ENCODE data around the gene C6orf118.

C6orf118 gene

DNA sequence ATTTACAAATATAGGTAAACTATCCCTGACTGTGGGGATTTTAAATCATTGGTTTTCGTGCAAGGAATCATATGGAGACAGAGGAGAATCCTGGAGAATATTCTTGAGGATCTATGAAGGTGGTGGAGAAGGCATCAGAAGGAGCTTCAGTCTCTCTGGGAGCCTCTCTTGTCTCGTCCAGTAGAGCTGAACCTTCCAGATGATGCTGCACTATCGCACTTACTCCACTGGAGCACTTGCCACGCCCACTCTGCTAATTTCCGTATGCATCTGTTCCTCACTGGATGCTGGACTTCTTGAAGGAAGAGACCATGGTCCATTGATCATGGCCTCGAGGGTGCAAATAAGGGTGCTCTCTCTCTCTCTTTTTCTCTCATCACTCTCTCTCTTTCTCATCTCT, 36.8 kb downstream of the C6orf118 start:
- no peaks in the 10 kb centered on the region for H3K4me1 Mint-ChIP-seq (ENCODE audit: low read depth)
- H3K4me3 Mint-ChIP-seq, result no peak overlapping the region
- peaks cover 44% of the 10 kb centered on the region for H3K9me3 Mint-ChIP-seq
- no peaks in the 10 kb centered on the region for H3K27me3 Mint-ChIP-seq
- H3K36me3 Mint-ChIP-seq (ENCODE audit: low read depth), result no peaks in the 10 kb centered on the region
- intact Hi-C loops (cut with micrococcal nuclease), result no loop called here
- H3K27ac Mint-ChIP-seq, result no peak overlapping the region

DNA sequence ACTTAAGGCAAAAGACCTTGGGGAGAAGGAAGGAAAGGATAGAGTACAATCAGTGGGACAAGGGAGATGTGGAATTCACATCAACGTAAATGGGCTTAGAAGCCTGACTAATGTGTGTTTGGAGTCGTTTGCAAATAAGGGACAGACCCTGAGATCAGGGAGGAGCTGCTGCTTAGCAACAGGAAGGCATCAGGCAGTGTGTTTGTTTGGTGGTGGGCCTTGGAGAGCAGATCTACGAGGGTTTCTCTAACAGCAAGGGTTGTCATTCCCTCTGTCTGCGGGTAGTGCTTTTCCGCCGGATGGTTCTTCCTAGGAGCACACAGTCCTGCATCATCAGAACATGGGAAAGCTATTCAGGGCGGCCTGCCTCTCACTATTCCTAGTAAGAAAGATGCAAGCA, 40.4 kb downstream of the C6orf118 start:
- H3K27me3 Mint-ChIP-seq, result no peaks in the 10 kb centered on the region
- intact Hi-C loops (cut with micrococcal nuclease), result no loop called here
- H3K36me3 Mint-ChIP-seq (ENCODE audit: low read depth), result no peaks in the 10 kb centered on the region
- no peak overlapping the region for H3K27ac Mint-ChIP-seq
- peaks cover 42% of the 10 kb centered on the region for H3K9me3 Mint-ChIP-seq
- no peak overlapping the region for H3K4me3 Mint-ChIP-seq
- H3K4me1 Mint-ChIP-seq (ENCODE audit: low read depth), result no peaks in the 10 kb centered on the region

DNA sequence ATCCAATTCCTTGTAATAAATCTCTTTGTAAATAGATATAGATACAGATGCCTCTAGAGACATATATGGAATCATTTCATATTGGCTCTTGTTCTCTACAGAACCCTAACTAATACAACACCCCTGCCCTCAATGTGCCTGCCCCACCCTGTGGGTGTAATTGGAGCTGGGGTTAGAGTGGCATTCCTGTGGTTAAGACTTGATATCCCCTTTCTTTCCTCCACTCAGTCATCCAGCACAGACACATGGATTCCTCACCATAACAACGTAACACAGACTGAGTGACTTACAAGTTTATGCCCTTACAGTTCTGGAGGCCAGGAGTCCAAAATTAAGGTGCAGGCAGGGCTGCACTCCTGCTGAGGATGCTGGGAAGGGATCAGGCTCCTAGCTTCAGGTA, 42.8 kb downstream of the C6orf118 start:
- intact Hi-C loops (cut with micrococcal nuclease), result no loop called here
- no peak overlapping the region for H3K27ac Mint-ChIP-seq

DNA sequence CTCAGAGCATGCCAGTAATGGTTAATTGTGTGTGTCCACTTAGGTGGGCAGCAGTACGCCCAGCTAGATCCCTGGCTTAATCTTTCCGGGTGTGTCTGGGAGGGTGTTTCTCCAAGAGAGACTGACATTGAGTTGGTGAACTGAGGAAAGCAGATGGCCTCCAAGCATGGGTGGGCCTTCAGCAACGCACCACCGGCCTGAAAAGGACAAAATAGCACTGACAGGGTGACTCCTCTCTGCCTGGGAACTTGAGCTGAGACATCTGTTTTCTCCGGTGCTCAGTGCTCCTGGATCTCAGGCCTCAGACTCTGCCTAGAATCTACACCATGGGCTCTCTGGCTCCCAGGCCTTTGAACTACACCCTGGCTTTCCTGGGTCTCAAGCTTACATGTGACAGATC, 43.2 kb downstream of the C6orf118 start:
- no peaks in the 10 kb centered on the region for H3K27me3 Mint-ChIP-seq
- H3K4me1 Mint-ChIP-seq (ENCODE audit: low read depth), result no peaks in the 10 kb centered on the region
- intact Hi-C loops (cut with micrococcal nuclease), result no loop called here
- no peak overlapping the region for H3K27ac Mint-ChIP-seq
- H3K9me3 Mint-ChIP-seq, result peaks cover 47% of the 10 kb centered on the region
- no peak overlapping the region for H3K4me3 Mint-ChIP-seq
- no peaks in the 10 kb centered on the region for H3K36me3 Mint-ChIP-seq (ENCODE audit: low read depth)

More for the DNA sequence above, 42.8 kb downstream of the C6orf118 start:
- Mint-ChIP-seq H3K9me3 (peaks cover 43% of the 10 kb centered on the region), H3K36me3 (ENCODE audit: low read depth) (no peaks in the 10 kb centered on the region), H3K27me3 (no peaks in the 10 kb centered on the region), H3K4me3 (no peak overlapping the region), H3K4me1 (ENCODE audit: low read depth) (no peaks in the 10 kb centered on the region)

DNA sequence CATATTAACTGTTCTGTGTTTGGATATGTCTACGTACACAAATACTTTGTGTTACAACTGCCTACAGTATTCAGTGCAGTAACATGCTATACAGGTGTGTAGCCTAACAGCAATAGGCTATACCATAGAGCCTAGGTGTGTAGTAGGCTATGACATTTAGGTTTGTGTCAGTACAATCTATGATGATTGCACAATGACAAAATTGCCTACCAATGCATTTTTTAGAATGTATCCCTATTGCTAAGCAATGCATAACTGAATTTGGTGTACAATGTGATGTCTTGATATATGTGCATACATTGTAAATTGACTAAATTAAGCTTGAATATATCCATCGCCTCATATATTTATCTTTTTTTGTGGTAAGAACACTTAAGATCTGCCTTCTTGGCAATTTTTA, 48.9 kb downstream of the C6orf118 start:
- Mint-ChIP-seq H3K27me3 (no peaks in the 10 kb centered on the region), H3K27ac (no peak overlapping the region), H3K4me3 (no peak overlapping the region), H3K9me3 (peaks cover 67% of the 10 kb centered on the region), H3K4me1 (ENCODE audit: low read depth) (no peaks in the 10 kb centered on the region), H3K36me3 (ENCODE audit: low read depth) (no peaks in the 10 kb centered on the region)
- intact Hi-C loops (cut with micrococcal nuclease), result no loop called here

DNA sequence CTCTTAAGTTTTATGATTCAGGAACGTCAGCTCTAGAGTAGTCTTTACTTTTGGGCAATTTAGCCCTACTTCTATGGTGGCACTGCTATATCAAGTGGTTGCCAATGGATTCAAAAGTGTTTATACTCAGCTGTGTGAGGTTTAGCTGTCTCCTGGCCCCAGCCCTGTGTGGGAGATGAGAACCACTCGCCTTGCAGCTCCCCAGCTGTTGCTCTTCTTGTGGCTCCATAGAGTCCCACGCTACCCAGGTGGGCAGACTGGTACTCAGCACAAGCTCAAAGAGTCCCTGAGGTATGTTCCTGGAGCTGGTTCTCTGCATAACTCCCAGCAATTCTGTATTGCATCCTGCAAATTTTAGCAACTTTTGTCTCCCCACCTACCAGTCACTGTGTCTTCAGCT, 59.6 kb downstream of the C6orf118 start:
- Mint-ChIP-seq H3K36me3 (ENCODE audit: low read depth) (no peaks in the 10 kb centered on the region), H3K4me1 (ENCODE audit: low read depth) (no peaks in the 10 kb centered on the region)
- intact Hi-C loops (cut with micrococcal nuclease), result no loop called here

DNA sequence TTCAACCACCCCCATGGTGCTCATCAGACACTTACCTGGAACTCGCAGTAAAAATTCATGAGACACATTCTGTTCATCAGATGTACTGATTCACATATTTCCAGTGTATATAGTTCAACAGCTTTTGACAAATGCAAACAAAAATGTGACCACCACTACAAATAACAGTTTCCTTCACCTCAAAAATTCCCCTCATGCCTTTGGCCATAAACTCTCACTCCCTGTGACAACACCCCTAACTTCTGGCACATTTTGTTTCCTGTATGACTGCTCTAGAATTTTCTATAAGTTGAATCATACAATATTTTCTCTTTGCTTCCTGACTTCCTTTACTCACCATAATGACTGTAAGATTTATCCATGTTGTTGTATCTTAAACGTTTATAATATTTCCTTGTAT, 63.7 kb downstream of the C6orf118 start:
- intact Hi-C loops (cut with micrococcal nuclease), result no loop called here
- Mint-ChIP-seq H3K9me3 (peaks cover 13% of the 10 kb centered on the region), H3K4me1 (ENCODE audit: low read depth) (no peaks in the 10 kb centered on the region), H3K4me3 (no peak overlapping the region), H3K27me3 (no peaks in the 10 kb centered on the region), H3K36me3 (ENCODE audit: low read depth) (no peaks in the 10 kb centered on the region), H3K27ac (no peak overlapping the region)

More for the DNA sequence above, 59.6 kb downstream of the C6orf118 start:
- no peak overlapping the region for H3K27ac Mint-ChIP-seq
- no peaks in the 10 kb centered on the region for H3K27me3 Mint-ChIP-seq
- peaks cover 23% of the 10 kb centered on the region for H3K9me3 Mint-ChIP-seq
- no peak overlapping the region for H3K4me3 Mint-ChIP-seq

DNA sequence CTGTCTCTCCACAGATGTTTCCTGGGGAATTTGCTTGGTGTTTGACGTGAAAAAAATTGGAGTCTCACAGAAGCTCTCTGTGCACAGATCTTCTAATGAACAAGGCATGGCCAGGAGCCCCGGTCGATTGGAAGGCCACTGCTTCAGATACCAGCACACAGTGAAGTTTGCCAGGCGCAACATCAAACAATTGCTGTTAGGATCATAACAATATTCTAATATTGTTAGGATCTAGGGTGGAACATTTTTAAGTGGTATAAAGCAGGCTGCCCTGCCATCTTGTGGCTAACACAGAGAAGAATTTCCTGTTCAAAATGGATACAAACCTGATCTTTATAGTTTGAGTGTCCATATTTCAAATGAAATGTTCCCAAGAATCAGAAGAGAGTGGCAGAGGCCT, 64.1 kb downstream of the C6orf118 start:
- no peak overlapping the region for H3K4me3 Mint-ChIP-seq
- no peaks in the 10 kb centered on the region for H3K36me3 Mint-ChIP-seq (ENCODE audit: low read depth)
- H3K4me1 Mint-ChIP-seq (ENCODE audit: low read depth), result no peaks in the 10 kb centered on the region
- H3K27me3 Mint-ChIP-seq, result no peaks in the 10 kb centered on the region
- H3K9me3 Mint-ChIP-seq, result peaks cover 13% of the 10 kb centered on the region
- H3K27ac Mint-ChIP-seq, result no peak overlapping the region
- intact Hi-C loops (cut with micrococcal nuclease), result no loop called here

DNA sequence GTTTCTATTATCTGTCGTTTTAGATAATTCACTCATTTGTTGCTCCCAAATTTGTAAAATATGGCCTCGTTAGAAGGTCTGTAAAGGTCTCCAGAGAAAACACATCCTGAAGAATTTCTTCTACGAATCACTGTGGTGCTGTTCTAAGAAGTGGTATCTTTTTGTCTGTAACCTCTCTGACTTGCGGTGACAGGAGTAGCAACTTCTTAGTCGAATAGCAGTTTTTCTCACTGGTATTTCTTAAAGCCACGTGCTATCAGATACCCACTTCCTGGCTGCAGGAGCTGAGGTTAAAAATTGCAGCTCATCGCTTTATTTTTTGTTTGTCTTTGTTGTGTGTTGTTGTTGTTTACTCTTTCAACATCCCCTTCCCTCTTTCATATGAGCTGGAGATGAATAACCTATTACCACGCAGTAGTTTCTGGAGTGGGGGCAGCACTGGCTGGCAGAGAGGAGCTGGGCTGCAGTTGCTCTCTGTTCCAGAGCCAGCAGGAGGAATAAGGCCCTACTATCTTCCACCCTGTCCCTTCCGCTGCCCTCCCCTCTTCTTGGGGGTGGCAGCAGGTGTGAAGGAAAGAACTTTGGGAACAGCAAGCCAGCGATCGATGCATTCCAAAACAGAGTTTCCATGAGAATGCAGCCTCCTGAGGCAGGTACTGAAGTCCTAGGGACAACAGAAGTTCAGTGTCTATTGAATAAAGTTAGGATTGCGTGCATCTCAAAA, 64.7 kb downstream of the C6orf118 start:
- Mint-ChIP-seq H3K4me1 (ENCODE audit: low read depth) (no peaks in the 10 kb centered on the region), H3K4me3 (no peak overlapping the region), H3K9me3 (peaks cover 9% of the 10 kb centered on the region), H3K36me3 (ENCODE audit: low read depth) (no peaks in the 10 kb centered on the region), H3K27me3 (no peaks in the 10 kb centered on the region), H3K27ac (no peak overlapping the region)
- intact Hi-C loops (cut with micrococcal nuclease), result no loop called here

DNA sequence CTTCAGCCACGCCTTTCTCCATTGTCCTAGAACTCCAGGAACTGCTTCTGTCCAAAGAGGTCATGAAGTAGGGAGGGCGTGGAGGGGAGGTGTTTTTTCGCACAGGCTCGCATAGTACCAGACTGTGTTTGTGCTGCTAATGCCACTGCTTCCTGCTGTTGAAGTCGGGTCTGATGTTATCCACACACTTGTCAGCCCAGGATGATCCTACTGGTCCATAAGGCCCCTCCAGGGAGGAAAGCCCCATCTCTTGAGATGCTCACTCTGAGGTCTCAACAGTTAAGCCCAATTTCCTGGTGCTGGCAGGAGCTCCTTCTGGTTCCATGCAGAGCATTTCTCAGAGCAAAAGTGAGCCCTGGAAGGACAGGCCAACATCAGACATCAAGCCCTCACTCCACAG, 65.6 kb downstream of the C6orf118 start:
- H3K27ac Mint-ChIP-seq, result no peak overlapping the region
- peaks cover under 1% of the 10 kb centered on the region for H3K9me3 Mint-ChIP-seq
- no peak overlapping the region for H3K4me3 Mint-ChIP-seq
- intact Hi-C loops (cut with micrococcal nuclease), result no loop called here
- no peaks in the 10 kb centered on the region for H3K36me3 Mint-ChIP-seq (ENCODE audit: low read depth)
- H3K27me3 Mint-ChIP-seq, result no peaks in the 10 kb centered on the region
- H3K4me1 Mint-ChIP-seq (ENCODE audit: low read depth), result no peaks in the 10 kb centered on the region

DNA sequence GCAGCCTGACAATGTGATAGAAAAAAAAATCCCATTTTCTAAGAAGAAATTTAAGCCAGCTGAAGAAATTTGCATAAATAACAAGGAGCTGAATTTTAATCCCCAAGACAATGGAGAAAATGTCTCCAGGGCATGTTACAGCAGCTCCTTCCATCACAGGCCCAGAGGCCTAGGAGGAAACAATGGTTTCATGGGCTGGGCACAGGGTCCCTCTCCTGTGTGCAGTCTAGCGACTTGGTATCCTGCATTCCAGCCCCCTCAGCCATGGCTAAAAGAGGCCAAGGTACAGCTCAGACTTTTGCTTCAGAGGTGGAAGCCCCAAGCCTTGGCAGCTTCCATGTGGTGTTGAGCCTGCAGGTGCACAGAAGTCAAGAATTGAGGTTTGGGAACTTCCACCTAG, 73.1 kb downstream of the C6orf118 start:
- Mint-ChIP-seq H3K27ac (no peak overlapping the region), H3K4me3 (no peak overlapping the region), H3K36me3 (ENCODE audit: low read depth) (no peaks in the 10 kb centered on the region), H3K27me3 (no peaks in the 10 kb centered on the region), H3K9me3 (peaks cover 42% of the 10 kb centered on the region), H3K4me1 (ENCODE audit: low read depth) (no peaks in the 10 kb centered on the region)
- intact Hi-C loops (cut with micrococcal nuclease), result no loop called here

DNA sequence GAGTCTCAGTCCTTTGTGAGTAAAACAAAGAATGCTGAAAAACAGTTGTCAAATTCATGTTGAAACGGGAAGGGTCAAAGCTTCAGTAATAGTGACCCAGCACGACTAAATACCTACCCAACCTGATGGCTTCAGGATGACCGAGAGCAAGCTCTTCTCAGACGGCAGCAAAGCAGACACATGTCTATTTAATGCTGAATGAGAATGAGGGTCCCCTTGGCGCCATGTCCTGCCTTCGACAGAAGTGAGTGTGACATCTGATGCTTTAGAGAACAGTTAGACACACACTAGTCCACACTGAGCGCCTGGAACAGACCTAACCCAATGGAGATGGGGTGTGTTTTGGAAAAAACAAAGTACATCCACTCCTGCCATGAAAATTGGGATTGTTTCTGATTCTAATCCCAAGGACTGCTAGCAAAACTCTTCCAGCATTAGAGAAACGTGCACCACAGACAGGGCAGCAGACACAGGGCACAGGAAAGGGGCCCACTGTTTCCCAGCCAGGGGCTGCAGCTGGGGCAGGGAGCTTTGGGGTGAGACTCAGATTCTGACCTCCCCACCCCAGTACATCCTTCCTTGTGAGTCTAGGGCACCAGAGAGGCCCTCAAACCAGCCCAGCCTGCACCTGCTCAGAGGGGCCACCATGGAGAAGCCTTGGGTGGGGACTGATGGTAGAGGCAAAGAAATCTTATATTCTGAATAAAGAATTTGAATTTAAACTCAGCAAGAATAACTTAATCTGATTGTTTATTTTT, 76.5 kb downstream of the C6orf118 start:
- intact Hi-C loops (cut with micrococcal nuclease), result no loop called here
- Mint-ChIP-seq H3K9me3 (peaks cover 40% of the 10 kb centered on the region), H3K4me1 (ENCODE audit: low read depth) (no peaks in the 10 kb centered on the region), H3K27me3 (no peaks in the 10 kb centered on the region), H3K27ac (no peak overlapping the region), H3K4me3 (no peak overlapping the region), H3K36me3 (ENCODE audit: low read depth) (no peaks in the 10 kb centered on the region)

DNA sequence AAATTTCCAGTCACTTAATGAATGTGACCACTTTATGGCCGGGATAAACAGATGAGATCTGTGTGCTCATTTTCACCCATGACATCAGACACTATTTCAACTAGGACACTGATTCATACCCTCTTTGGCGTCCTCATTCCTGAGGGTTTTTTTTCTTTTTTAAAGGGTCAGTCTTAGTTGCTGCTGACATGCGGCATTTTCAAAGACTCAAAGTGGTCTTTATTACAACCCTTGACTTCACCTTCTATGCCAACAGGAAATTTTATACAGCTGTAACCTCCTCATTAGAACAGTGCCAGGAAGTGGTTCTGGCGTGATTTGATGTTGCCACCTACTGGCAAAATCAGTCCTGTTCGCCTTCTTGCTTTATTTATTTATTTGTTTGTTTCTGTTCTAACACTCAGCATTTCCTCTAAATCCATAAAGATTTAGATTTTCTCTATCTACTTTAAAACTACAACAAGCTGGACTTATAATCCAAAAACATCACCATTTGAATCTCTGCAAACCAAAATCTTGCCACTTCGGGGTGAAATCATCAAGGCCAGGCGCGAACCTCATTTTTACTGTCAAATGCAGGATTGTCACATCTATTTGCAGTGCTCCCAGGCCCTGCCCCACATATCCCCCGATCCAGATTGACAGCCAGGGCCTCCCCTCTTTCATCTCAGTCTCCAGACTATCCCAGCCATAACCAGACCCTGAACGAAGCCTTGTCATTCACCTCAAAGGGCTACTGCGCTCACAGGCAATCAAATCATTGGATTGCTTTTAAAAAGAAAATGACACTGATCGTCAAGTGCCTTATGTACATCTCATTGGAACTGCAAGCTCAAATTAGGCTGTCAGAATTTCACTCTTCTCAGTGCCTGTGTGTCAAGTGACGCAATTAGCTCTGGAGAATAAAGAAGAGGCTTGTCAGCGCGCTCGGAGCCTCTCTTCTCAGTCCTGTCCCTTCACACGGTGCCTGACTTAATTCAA, 77.5 kb downstream of the C6orf118 start:
- H3K9me3 Mint-ChIP-seq, result peaks cover 40% of the 10 kb centered on the region
- H3K4me1 Mint-ChIP-seq (ENCODE audit: low read depth), result no peaks in the 10 kb centered on the region
- no peak overlapping the region for H3K27ac Mint-ChIP-seq
- no peaks in the 10 kb centered on the region for H3K36me3 Mint-ChIP-seq (ENCODE audit: low read depth)
- intact Hi-C loops (cut with micrococcal nuclease), result no loop called here
- no peak overlapping the region for H3K4me3 Mint-ChIP-seq
- H3K27me3 Mint-ChIP-seq, result no peaks in the 10 kb centered on the region

DNA sequence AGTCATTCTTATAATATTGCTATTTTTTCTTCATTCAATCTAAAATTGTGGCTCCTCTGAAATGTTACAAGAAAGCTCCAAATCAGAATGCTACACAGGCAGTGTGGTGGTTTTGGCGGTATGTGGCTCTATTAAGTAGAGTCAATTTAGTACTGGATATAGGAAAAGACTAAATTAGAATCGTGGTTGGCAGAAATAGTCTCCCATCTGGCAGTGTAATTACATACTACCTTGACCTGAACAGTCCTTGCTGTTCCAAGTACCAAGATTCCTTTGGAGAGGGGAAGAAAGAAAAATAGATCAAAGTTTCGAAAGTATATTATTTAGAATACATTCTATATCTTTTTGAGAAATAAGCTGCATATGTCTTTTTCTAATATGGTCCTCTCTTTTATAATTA, 78.2 kb downstream of the C6orf118 start:
- Mint-ChIP-seq H3K27ac (no peak overlapping the region), H3K4me3 (no peak overlapping the region), H3K4me1 (ENCODE audit: low read depth) (no peaks in the 10 kb centered on the region), H3K36me3 (ENCODE audit: low read depth) (no peaks in the 10 kb centered on the region), H3K9me3 (peaks cover 37% of the 10 kb centered on the region), H3K27me3 (no peaks in the 10 kb centered on the region)
- intact Hi-C loops (cut with micrococcal nuclease), result no loop called here
